Activated naive CD4-positive, alpha-beta T cell treated with anti-CD3 and anti-CD28 coated beads, Interleukin-2, amount 50 U/mL, for 72 hours (primary cell): Measurements from ENCODE around the gene SSBP1. TPM values are rescaled to one million over a fixed set of nuclear protein-coding genes. Genes with fewer than 3 reads are reported as not detected.

Experiments used
- total RNA-seq, 2 donors: library from RNA; stranded (reverse); gene quantifications; one replicate each; pipeline ENCODE4 v1.2.3, GENCODE V29; 2022

SSBP1 gene
- total RNA-seq, 2 donors from 2014 or later = 174 to 221 TPM

Other genes with a start within 250 kb of the SSBP1 start
- 10 to 100 TPM; 30.4 to 40.6 TPM for gene AGK, start 186.9 kb upstream of the SSBP1 start, total RNA-seq
- 10 to 100 TPM; 21.4 to 40.1 TPM for gene DENND11, start 36.2 kb upstream of the SSBP1 start, total RNA-seq
- not detected for gene WEE2, start 30.0 kb upstream of the SSBP1 start, total RNA-seq
- 1 to 10 TPM; 1.8 to 2.1 TPM for gene TAS2R3, start 25.7 kb downstream of the SSBP1 start, total RNA-seq
- gene TAS2R4, start 38.3 kb downstream of the SSBP1 start, total RNA-seq = 1 to 10 TPM in 1 of 2 donors, under 1 TPM in 1; 0.96 to 1.0 TPM
- 1 to 10 TPM; 1.7 to 2.7 TPM for gene TAS2R5, start 51.9 kb downstream of the SSBP1 start, total RNA-seq
- gene PRSS37, start 103.1 kb downstream of the SSBP1 start, total RNA-seq = not detected
- gene OR9A4, start 178.0 kb downstream of the SSBP1 start, total RNA-seq = not detected
- gene CLEC5A, start 208.6 kb downstream of the SSBP1 start, total RNA-seq = not detected
- not detected for gene TAS2R38, start 235.4 kb downstream of the SSBP1 start, total RNA-seq